Stimulated activated CD8-positive, alpha-beta memory T cell treated with anti-CD3 and anti-CD28 coated beads, Interleukin-4, amount 100 ng/mL, for 48 hours (primary cell): Measurements from ENCODE around the gene HES3.

Experiments
- DNase-seq: peaks from one replicate; pipeline ENCODE4 v3.0.0-alpha.2; 2020

HES3 gene, protein sequence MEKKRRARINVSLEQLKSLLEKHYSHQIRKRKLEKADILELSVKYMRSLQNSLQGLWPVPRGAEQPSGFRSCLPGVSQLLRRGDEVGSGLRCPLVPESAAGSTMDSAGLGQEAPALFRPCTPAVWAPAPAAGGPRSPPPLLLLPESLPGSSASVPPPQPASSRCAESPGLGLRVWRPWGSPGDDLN

DNA sequence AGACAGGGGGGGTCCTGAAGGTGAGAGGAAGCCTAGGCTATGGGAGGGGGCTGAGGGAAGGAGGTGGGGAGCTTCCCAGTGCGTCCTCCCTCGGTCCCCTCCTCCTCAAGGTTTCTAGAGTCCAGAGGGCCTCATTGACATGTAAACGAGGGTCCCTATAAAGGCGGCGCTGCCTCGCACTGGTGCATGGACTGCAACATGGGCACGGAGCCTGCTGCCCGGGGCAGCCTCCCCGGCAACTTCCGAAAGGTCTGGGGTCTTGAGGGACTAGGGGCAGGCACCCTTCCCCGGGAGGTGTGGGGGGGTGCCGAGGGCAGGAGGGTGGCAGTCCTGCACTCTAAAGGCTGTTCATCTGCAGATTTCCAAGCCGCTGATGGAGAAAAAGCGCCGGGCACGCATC, at the start of gene HES3:
Gene HES3 (plus strand): TSS at position 187 of the 400 bp plus-strand sequence. CDS start 187 bp downstream, at position 374.
- no peak for DNase-seq

DNA sequence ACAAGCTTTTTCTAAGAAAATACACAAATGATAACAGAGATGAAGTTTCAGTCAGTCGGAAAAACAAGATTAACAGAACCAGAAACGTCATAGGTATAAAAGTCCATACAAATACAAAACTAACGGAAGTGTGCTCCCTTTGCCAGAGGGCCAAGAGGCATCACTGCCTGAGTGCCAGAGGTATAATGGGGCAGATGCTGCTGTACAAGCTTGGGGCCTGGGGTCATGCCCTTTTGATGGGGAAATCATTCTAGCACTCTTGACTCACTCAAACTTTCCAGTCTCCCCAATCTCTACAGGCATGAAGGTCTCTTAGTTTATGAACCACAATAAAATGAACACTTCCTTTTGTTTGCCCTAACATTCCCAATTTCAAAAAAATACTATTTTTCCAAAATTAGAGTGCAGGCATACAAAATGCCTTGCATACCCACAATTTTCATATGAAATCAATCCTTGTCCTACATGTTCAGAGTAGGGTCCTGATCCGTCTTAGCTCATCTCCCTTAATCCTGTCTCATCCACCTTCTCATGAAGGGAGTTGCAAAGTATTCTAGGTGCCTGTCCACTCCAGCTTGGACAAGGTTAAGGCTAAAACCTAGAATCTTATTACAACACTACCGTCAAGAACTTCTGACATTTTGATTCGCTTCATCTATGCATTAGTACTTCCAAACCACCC, 46.1 kb upstream of the HES3 start:
- no peak for DNase-seq

DNA sequence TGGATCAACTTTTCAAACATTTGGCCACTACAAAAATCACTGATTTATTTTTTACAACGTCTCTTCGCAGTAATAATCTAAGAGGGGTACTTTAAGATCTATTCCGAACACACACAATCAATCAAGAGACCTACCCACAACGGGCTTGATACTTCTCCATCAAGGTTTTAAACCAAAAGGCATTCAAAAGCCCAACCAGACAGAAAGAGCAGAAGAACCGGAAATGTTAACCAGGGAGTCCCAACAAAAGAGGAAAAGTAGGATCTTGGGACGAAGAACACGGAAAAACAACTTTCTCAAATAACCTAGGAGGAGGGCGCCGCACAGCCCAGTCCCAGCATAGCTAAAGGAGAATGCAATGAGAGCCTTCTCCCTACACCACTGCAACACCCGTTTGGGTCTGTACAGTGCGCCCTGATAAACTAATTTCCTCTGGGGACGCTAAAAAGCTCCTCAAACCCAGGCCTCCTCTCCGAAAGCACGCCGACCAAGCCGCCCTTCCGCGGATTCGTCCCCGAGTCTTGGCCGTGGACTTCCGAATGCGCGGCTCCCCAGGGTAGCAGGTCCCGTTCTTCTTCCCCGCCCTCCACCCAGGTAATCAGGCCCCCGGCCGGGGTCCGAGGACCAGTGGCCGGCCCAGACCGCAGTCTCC, 45.2 kb upstream of the HES3 start:
- no peak for DNase-seq

DNA sequence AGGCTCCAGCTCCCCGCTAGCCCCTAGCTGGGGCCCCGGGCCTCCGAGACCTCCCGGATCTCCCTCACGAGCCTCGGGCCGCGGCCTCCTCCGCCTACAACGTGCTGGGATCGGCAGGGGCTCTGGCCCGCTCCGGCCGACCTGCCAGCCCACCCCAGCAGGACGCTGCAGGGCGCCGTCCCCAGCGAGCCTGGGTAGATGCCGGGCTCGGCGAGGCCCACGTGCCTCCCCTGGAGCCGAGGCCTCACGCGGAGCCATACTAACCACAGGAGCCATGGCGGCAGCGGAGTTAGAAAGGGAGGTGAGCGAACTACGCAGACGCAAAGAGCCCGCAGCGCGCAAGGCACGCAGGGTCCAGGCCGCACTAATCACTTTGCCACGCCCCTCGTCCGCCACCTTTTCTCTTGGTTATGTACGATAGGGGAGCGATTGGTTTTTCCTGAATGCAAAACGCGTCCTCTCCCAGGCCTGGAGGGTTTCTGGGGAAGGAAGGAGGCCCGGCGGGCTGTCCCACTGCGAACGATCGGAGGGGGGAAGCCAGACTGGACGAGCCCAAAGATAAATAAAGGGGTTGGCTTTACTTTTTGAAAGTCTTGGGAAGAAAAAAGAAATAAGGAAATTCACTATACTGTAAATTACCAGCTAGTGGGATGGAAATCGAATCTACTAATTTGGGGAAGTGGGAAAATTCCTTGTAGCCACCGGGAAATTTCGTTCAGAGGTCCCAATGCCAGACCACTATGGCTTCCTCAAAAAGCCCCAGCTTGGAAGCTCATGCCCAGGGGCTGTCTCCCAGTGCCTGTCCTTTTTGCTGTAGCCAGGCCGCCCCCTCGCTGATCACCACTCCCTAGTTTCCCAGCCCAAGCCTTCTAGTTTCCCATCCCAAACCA, 44.4 kb upstream of the HES3 start, which contains the start of gene RPL22:
Gene RPL22 (minus strand): TSS at position 298 of the 890 bp plus-strand sequence. CDS start 22 bp downstream, at position 276.
- peak; percentile 98 for DNase-seq

DNA sequence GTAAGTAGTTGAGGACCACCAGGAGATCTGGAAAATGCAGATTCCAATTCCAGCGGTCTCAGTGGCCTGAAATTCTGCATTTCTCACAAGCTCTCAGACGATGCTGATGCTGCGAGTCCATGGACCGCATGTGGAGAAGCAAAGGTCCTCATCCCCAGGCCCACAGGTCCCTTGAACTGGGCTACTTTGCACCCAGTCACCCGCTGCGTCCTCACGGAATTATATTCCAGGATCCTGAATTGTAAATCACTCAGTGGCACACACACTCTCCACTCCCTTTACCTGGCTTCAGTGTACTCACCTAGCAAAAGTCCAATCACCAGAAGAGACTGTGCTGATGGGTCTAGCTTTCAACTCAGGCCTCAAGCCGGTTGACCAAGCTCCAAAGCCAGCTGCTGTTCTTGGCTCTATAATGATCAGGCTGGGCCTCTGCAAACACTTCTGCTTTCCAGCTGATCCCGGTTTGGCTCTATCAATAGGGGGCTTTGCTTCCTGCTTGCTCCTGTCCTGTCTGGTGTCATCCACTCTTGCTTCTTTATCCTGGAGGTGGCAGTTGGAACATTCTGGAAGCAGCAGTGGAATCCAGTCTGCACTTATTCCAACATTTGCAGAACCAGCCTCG, 43.7 kb upstream of the HES3 start:
- no peak for DNase-seq

DNA sequence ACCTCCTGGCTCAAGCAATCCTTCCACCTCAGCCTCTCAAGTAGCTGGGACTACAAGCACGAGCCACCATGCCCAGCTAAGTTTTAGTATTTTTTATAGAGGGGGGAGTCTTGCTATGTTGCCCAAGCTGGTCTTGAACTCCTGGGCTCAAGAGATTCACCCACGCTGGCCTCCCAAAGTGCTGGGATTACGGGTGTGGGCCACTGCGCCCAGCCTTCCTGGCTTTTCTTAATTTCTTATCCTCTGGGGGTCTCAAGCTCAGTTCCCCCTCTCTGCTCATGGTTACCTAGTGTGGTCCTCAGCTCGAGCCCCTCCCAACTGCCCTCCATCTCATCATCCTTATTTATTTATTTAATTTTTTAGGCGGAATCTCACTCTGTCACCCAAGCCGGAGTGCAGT, 41.7 kb upstream of the HES3 start:
- DNase-seq: no peak

DNA sequence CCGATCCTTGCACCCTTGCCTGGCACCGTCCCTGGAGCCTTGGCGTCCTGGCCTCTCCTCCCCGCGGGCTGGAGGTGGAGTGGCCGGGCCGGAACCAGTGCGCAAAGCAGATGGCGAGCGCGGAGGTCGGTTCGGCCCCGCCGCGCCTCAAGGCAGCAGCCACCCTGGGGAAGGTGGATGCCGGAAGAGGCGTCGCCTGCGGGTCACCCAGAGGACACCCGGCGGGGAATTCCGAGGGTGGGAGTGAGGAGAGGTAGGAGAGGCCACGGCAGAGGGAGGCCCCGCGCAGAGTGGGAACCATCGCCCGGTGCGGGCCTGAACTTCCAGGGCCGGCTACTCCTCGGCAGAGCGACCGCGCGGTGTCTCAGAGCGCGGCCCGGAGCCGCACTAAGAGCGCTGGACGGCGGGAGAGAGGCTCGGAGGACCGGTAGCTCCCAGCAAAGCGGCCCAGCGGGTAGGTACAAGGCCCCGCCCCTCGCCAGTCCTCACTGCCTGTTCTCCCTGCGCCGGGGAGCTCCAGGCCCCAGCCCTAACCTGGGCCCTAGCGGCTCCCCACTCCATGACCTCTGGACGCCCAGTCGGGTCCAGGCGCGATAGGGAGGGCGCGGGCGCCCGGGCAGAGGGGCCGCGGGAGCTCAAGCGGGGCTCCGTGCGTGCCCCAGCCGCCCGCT, 38.0 kb upstream of the HES3 start, which contains the start of gene RNF207:
Gene RNF207 (plus strand): TSS at position 271 of the 671 bp plus-strand sequence. CDS start 417 bp downstream, outside the sequence.
- peak; percentile 78 for DNase-seq

DNA sequence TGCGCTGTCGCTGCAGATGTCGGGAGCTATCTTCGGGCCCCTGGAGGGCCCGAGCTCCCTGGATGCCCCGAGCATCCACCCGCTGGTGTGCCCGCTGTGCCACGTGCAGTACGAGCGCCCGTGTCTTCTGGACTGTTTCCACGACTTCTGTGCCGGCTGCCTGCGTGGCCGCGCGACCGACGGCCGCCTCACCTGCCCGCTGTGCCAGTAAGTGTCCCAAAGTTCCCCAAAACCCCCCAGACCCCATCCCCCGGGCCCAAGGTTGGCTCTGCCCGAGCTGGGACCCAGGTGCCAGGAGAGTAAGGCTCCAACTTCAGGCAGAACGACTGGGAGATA, 37.5 kb upstream of the HES3 start:
- DNase-seq: no peak

DNA sequence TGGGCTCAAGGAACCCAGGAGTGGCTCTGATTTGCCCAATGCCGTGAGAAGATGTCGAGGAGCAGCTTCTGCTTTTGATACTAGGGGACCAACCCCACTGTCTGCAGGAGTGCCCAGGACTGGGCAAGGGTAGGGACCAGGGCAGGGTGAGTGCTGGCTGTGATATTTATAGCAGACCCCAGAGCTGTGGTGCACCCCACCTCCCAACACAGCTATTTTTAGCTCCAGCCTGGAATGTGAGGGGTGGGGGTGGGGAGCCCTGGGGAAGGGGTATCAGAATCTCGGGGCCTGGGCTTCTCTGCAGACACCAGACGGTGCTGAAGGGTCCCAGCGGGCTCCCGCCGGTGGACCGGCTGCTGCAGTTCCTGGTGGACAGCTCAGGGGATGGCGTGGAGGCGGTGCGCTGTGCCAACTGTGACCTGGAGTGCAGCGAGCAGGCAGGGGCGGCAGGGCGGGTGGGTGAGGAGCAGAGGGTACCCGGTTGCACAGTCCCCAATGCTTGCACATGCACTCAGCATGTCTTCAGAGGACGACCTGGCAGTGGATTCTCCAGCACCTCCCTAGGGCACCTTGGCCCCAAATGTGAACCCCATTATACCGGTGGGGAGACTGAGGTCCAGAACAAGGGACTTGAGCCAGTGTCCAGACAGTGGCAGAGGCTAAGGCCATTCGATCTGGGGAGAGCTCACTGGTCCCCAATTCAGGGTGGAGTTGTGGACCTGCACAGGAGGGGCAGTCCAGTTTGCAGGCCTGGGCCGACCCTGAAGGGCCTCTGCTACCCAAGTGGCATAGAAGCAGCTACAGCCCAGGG, 36.7 kb upstream of the HES3 start:
- no peak for DNase-seq

DNA sequence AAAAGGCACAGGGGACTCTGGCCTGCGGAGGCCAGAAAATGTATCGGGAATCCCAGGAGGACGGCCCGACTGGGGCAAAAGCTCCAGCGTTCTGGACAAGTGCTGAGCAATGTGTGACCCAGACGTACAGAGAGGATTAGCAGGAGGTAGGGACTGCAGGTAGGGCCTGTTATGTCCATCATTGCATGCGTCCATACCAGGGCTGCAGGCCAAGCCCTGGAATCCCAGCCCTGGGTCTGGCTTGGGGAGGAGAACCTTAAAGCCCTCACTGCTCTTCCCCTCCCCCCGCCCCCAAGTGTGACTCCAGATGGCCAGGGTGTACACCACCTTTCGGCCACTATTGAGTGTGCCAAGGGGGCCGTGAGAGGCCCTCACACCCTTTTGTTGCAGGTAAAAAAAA, 36.1 kb upstream of the HES3 start:
- no peak for DNase-seq

DNA sequence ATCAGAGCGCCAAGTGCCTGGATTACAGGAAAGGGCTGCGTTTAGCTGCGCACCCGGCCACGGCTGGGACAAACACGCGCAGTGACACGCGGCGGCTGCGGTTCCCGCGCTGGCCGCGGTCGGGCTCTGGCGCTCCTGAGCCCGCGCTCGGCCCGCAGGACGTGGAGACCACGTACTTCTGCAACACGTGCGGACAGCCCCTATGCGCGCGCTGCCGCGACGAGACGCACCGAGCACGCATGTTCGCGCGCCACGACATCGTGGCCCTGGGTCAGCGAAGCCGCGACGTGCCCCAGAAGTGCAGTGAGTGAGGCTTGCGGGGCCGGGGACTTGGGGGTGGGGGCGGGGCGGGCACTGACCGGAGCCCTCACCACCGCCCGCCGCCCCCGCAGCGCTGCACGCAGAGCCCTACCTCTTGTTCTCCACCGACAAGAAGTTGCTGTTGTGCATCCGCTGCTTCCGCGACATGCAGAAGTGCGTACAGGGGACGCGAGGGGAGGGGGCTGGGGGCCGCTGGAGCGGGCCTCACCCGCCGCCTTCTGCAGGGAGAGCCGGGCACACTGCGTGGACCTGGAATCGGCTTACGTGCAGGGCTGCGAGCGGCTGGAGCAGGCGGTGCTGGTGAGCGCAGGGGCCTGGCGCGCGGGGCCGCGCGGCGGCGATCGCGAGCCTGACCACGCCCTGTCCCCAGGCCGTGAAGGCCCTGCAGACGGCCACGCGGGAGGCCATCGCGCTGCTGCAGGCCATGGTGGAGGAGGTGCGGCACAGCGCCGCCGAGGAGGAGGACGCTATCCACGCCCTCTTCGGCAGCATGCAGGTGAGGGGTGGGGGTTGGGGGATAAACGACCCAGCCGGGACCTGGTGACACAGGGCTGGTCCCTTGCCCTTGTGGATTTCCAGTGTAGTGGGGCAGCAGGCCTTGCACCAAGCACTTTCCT, 35.0 kb upstream of the HES3 start:
- DNase-seq: peak; percentile 36

DNA sequence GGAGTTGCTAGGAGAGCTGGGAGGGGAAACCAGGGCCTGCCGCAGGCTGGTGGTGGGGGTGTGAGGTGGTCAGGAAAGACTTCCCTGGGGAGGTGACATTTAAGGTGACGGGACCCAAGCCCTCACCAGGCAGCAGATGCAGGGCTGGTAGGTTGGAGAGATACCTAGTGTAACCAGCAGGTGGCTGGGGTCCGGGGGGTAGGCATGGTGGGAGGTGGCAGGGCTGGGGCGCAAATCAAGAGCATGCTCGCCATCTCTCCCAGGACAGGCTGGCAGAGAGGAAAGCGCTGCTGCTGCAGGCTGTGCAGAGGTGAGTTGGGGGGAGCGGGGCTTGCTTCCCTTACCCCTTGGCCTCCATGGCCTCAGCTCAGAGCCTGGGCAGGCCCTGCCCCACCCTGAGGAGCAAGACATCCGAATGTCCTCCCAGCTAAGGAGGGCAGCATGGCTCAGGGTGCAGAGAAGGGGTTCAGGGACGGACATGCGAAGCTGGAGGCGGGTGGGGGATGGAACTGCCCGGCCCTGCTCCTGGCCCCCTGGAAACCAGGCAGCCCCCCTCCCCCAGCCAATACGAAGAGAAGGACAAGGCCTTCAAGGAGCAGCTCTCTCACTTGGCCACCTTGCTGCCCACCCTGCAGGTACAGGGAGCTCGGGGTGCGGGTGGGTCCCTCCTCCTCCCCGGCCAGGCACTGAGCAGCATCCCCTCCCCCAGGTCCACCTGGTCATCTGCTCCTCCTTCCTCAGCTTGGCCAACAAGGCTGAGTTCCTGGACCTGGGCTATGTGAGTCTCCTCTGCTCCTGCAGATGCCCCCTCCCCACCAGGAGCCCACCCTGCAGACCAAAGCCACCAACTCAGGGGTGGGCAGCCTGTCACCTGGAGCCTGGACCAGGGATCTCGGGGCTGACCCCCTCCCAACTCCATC, 34.1 kb upstream of the HES3 start:
- peak; percentile 52 for DNase-seq

DNA sequence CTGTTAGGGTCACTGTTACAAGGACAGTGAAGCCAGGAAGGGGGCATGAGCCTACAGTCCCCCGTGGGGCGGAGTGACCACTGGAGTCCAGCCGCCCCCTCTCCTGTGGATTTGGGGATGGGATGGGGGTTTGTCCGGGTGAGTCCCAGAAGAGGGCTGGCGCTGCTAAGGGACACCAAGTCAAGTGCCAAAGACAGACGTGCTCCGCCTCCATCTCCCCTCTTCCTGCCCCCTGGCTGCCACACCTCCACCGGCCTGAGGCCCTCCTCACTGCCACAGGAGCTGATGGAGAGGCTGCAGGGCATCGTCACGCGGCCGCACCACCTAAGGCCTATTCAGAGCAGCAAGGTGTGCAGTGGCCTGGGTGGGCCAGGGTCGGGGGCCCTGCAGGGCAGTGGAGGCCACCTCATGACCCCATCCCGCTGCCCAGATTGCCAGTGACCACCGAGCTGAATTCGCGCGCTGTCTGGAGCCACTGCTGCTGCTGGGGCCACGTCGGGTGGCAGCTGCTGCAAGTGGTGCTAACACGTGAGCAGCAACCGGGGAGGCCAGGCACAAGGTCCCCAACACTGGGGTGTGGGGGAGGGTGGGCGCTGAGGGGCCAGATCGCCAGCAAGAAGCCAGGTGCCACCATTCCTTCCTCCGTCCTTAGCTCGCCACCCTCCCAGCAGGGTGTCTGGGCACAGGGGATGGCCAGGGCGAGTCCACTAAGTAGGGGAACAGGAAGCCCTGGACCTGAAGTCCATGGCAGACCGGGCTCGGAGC, 33.2 kb upstream of the HES3 start:
- no peak for DNase-seq

DNA sequence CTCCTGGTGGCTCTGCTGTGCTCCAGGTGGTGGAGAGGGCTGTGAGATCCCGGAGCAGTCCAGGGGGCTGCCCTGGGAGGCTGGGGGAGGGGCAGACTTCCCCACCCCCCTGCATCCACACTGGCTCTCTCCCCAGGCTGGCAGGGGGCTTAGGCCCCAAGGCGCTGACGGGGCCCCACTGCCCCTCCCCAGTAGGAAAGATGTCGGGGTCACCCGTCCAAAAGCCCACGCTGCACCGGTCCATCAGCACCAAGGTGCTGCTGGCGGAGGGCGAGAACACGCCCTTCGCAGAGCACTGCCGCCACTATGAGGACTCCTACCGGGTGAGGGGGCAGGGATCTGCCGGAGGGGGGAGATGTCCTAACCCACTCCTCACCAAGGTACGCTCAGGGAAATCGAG, 32.2 kb upstream of the HES3 start:
- DNase-seq: no peak

DNA sequence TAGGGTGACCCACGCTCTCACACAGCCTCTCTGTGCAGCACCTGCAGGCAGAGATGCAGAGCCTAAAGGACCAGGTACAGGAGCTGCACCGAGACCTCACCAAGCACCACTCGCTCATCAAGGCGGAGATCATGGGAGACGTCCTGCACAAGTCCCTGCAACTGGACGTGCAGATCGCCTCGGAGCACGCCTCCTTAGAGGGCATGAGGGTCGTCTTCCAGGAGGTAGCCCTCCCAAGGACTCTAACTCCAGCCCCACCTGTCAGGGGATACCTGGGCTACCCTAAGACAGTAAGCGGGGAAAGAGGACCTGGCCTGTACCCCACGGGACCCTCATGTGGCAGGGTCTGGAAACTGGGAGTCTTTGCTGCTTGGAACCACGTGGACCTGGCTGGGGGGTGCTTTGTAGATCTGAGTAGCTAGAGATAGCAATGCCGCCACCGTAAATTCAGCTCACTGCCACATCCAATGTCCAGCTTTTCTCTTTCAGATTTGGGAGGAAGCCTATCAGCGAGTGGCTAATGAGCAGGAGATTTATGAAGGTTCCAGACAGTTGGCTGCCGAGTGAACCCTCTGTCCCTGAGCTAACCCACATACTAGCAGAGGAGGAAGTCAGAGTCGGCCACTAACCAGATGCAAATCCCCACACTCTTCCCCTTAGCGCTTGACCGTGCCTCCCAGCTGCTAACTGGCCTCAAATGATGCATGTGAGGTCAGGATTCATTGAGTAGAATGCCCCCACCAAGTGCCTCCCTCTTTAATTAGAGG, 31.6 kb upstream of the HES3 start:
- DNase-seq: no peak

DNA sequence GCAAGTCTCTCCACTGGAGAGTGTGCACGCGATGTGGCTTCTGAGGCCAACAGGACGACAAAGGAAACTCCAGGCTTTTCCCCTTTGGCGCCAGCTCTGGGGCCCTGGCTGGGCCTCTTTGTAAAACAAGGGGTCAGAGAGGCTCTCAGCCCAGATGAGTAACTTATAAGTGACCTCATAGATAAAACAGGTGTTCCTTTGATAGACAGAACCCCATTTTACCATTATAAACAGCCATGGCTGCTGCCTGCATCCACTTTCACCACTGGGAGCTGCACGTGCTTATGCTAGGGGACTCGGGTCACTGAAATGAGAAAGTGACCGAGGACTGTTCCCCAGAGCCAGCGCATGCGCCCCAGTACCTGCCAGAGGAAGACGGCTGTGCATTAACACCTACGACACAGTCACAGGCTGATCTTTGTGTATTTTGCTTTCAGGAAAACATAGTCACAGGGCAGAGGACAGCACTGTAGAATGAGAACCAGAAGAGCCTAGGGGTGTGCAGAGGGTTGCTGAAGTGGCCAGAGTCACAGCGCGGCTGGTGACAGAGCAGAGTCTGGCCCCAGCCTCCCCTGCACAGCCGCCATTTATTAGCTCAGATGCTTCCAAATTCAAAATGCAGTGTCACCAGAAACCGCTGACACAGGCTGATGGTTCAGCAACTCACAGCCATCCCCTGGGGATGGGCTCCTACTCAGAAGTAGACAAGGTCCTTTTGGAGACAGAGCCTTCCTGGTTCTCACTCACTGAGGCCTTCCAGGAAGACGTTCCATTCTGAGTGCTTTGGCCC, 25.4 kb upstream of the HES3 start:
- no peak for DNase-seq
